GM06990 (cell line): Measurements from ENCODE around the gene FCGR3B.
"Not testable (repeated sequence)": the region's sequence is repeated elsewhere in the genome, so short reads cannot be mapped to it uniquely, and the experiment has no call there.

Source experiments
- DNase-seq: peaks from one replicate; pipeline ENCODE4 v3.0.0-alpha.2; 2011; ENCODE audit not compliant: insufficient read length; ENCODE audit errors: extremely low read depth
- H3K27me3 ChIP-seq: replicated peaks from 2 replicates; pipeline ENCODE4 v1.6.0; 2011; ENCODE audit warnings: low read length; ENCODE audit not compliant: control insufficient read depth, insufficient read depth
- H3K36me3 ChIP-seq: 2 replicates; pipeline ENCODE4 v1.5.1; 2011; ENCODE audit warnings: low read length; ENCODE audit not compliant: control insufficient read depth, insufficient read depth
- H3K4me3 ChIP-seq: replicated peaks from 2 replicates; pipeline ENCODE4 v1.5.1; 2011; ENCODE audit warnings: low read depth, mild to moderate bottlenecking, control low read depth, low read length

The FCGR3B gene

GRCh38 chr1:161611866-161612321 is 19.1 kb downstream of the FCGR3B start:
- H3K36me3 ChIP-seq, H3K27me3 ChIP-seq: not testable (repeated sequence)
- peak overlapping the region; percentile 61 for H3K4me3 ChIP-seq
- DNase-seq = peak; percentile 30

GRCh38 chr1:161610198-161610597 is 20.8 kb downstream of the FCGR3B start:
- H3K36me3 ChIP-seq, H3K4me3 ChIP-seq, H3K27me3 ChIP-seq, DNase-seq: not testable (repeated sequence)

- not testable (repeated sequence) for H3K36me3 ChIP-seq, DNase-seq, H3K4me3 ChIP-seq, H3K27me3 ChIP-seq
Measured at GRCh38 chr1:161606541-161607336, 24.2 kb downstream of the FCGR3B start.

- DNase-seq, H3K4me3 ChIP-seq, H3K36me3 ChIP-seq, H3K27me3 ChIP-seq: not testable (repeated sequence)
Measured at GRCh38 chr1:161605762-161606540, 25.0 kb downstream of the FCGR3B start.

GRCh38 chr1:161605024-161605423 is 26.0 kb downstream of the FCGR3B start:
- H3K36me3 ChIP-seq, H3K27me3 ChIP-seq, DNase-seq, H3K4me3 ChIP-seq: not testable (repeated sequence)

- not testable (repeated sequence) for H3K4me3 ChIP-seq, DNase-seq, H3K36me3 ChIP-seq, H3K27me3 ChIP-seq
Measured at GRCh38 chr1:161597077-161597476, 33.9 kb downstream of the FCGR3B start.

- not testable (repeated sequence) for H3K27me3 ChIP-seq, H3K36me3 ChIP-seq, H3K4me3 ChIP-seq, DNase-seq
Measured at GRCh38 chr1:161595583-161595982, 35.4 kb downstream of the FCGR3B start.

- not testable (repeated sequence) for DNase-seq, H3K36me3 ChIP-seq, H3K4me3 ChIP-seq, H3K27me3 ChIP-seq
Measured at GRCh38 chr1:161595173-161595572, 35.8 kb downstream of the FCGR3B start.

- DNase-seq, H3K4me3 ChIP-seq, H3K27me3 ChIP-seq, H3K36me3 ChIP-seq: not testable (repeated sequence)
Measured at GRCh38 chr1:161594269-161594984, 36.5 kb downstream of the FCGR3B start.

- H3K27me3 ChIP-seq, DNase-seq, H3K36me3 ChIP-seq, H3K4me3 ChIP-seq: not testable (repeated sequence)
Measured at GRCh38 chr1:161593092-161593755, 37.8 kb downstream of the FCGR3B start.

- not testable (repeated sequence) for H3K4me3 ChIP-seq, H3K27me3 ChIP-seq, DNase-seq
Measured at GRCh38 chr1:161592586-161592985, 38.4 kb downstream of the FCGR3B start.

GRCh38 chr1:161589920-161590319 is 41.1 kb downstream of the FCGR3B start:
- not testable (repeated sequence) for H3K36me3 ChIP-seq, H3K4me3 ChIP-seq, DNase-seq, H3K27me3 ChIP-seq

More at GRCh38 chr1:161592586-161592985, 38.4 kb downstream of the FCGR3B start:
- not testable (repeated sequence) for H3K36me3 ChIP-seq

GRCh38 chr1:161589365-161589764 is 41.6 kb downstream of the FCGR3B start:
- not testable (repeated sequence) for DNase-seq, H3K4me3 ChIP-seq, H3K36me3 ChIP-seq, H3K27me3 ChIP-seq
